ENCODE measurements around the gene SFXN4.
"Not testable (repeated sequence)": the region's sequence is repeated elsewhere in the genome, so short reads cannot be mapped to it uniquely, and the experiment has no call there.

The SFXN4 gene

DNA sequence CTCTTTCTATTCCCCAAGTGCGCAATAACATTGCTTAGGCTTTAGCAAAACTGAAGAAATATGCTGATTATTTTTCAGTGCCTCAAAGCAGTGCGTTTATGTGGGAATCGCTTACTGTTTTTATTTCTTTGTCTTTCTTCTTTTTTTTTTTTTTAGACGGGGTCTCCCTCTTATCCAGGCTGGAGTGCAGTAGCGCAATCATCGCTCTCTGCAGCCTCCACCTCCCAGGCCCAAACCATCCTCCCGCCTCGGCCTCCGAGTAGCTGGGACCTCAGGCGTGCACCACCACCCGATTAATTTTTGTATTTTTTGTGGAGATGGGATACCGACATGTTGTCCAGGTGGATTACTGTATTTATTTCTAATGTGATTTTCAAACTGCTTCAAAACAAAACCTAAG is 60.4 kb downstream of the SFXN4 start:
- no peak for DNase-seq

DNA sequence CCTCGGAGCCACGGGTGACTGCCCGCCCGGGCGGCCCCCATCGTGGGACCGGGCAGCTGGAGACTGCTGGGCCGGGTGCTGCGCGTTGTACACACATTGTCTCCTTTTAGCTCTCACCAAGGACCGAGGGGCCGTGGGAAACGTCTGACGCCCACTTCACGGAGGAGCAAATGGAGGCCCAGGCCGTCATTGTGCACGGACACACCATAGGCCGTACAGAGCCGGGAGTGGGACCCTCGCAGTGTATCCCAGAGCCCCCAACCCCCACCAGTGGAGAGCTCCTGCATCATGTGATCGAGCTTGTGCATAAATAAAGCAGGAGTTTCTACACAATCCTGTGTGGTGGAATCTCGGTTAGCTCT is 60.9 kb downstream of the SFXN4 start:
- DNase-seq, result peak; percentile 19

- DNase-seq, result peak; percentile 87
Measured at GRCh38 chr10:119103903-119104653, 61.4 kb downstream of the SFXN4 start, which contains the start of gene DENND10. Gene DENND10 (plus strand): TSS chr10:119104113. CDS start chr10:119104143, 30 bp downstream.

- no peak for DNase-seq
Measured at GRCh38 chr10:119103241-119103902, 62.1 kb downstream of the SFXN4 start.

DNA sequence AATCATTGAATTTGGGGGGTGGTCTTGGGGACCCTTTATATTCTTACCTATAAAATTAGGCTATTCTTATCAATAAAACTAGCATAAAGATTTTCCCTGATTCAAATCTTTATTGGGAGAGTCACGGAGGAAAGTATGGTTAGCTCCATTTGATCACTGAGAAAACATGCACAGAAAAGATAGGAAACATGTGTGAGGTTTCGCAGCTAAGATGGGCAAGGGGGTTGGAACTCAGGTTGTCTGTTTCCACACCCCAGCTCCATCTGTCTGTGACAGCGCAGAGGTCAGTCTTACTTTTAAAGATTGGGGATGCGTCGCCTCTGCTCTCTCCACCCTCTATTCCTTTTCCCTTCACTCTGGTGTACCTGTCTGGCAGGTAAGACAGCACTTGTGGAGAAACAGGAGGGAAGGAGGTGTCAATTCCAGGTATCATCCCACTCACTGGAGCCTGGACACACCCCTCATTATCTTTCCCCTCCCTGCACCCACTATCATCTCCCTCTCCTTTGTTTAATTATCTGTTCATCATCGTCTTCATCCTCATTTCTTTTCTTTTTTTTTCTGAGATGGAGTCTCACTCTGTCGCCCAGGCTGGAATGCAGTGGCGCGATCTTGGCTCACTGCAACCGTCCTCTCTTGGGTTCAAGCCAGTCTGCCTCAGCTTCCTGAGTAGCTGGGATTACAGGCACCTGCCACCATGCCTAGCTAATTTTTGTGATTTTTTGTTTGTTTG is 64.0 kb downstream of the SFXN4 start:
- no peak for DNase-seq

DNA sequence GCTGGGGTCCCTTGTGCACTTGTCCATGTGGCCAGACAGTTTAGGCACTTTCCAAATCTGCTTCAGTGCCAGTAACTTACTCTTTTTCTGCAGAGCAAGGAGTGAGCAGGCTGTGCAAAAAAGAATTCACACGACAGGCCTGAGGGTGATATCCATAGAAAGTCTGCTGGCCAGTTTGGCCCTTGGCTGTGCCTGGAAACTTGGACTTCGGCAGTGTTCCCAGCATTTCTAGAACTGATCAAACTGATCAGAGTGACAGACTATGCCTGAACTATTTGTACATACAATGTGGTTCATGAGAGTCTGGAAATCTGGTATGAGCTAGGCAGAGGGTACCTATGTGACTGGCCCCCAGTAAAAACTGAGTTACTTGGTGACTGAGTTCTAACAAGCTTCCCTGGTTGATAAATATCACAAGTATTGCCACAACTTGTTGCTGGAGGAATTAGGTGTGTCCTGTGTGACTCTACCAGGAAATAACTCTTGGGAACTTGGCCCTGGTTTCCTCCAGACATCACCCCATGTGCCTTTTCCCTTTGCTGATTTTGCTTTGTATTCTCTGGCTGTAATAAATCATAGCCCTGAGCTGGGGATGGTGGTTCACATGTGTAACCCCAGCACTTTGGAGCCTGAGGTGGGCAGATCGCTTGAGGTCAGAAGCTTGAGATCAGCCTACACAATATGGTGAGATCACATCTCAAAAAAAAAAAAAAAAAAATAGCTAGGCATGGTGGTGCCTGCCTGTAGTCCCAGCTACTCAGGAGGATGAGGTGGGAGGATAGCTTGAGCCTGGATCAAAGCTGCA is 64.9 kb downstream of the SFXN4 start:
- DNase-seq, result no peak

DNA sequence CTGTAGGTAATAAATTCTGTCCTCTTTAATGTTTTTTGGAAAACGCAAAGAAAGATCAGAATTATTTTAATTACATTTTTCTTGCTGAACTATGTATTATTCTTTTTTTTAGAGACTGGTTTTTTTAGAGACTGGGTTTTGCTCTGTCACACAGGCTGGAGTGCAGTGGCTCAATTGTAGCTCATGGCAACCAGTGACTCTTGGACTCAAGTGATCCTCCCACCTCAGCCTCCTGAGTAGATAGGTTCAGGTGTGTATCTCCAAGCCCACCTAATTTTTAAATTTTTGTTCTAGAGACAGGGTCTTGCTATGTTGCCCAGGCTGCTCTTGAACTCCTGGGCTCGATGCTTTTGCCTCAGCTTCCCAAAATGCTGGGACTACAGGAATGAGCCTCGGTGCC is 66.9 kb downstream of the SFXN4 start:
- DNase-seq, result no peak

DNA sequence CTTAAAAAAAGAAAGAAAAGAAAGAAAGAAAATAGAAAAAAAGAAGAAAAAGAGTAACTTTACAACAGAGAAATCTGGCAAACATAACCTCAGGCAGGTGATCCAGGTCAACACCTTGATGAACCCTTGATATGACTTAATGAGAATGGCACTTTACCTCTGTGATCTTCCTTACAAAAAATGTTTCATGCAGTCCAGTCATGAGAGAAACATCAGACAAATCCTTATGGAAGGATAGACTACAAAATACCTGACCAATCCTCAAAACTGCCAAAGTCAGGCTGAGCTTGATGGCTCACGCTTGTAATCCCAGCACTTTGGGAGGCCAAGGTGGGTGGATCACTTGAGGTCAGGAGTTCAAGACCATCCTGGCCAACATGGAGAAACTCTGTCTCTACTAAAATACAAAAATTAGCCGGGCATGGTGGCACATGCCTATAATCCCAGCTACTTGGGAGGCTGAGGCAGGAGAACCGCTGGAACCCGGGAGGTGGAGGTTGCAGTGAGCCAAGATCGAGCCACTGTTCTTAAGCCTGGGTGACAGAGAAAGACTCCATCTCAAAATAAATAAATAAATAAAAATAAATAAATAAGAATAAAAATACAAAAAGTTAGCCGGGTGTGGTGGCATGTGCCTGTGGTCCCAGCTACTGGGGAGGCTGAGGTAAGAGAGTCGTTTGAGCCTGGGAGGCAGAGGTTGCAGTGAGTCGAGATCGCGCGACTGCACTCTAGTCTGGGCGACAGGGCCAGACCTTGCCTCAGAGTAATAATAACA is 68.7 kb downstream of the SFXN4 start:
- DNase-seq, result not testable (repeated sequence)

DNA sequence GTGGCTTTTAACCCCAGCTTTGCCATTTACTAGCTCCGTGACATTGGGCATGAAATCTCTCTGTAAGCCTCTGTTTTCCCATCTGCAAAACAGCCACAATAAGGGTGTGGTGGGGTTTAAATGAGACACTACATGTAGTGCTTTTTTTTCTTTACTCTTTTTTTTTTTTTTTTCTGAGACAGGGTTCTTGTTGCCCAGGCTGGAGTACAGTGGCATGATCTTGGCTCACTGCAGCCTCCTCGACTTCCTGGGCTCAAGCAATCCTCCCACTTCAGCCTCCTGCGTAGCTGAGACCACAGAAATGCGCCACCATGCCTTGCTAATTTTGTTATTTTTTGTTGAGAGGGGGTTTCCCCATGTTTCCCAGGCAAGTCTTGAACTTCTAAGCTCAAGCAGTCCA is 69.9 kb downstream of the SFXN4 start:
- no peak for DNase-seq

DNA sequence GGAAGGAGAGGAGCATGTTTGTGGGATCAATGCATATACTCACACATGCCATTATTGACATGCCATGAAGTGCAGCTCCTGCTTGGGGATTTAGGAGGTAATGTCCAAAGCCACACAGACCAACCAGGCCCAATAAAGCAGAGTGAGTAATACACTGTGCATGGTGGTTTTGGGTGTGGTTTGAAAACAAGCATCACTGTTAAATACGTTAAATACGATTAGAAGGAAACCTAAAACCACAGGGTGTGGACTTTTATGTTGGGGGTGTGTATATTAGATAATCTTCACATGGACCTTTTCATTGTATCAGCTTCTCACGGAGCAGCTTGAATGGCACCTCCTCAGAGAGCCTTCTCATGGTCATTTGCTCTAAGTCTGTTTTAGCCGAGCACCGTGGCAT is 74.5 kb downstream of the SFXN4 start:
- DNase-seq, result peak; percentile 70

All from activated CD4-positive, alpha-beta T cell treated with anti-CD3 and anti-CD28 coated beads, Interleukin-2, Interleukin-6, amounts not matched to agents 100 ng/mL and 50 ng/mL, durations not matched to agents 16 hours and 8 hours (primary cell).